Progenitor cell of endocrine pancreas (in vitro differentiated cells): ENCODE results near the gene COL4A1. TPM values are rescaled to one million over a fixed set of nuclear protein-coding genes. Genes with fewer than 3 reads are reported as not detected.

ENCODE experiments used
- DNase-seq: peaks from one replicate; pipeline ENCODE4 v3.0.0; 2021; ENCODE audit warnings: low spot score; ENCODE audit not compliant: unreplicated experiment
- H3K27ac Mint-ChIP-seq: 2 replicates; pipeline ENCODE4 v1.8.0; 2021; ENCODE audit warnings: mild to moderate bottlenecking, moderate library complexity, mixed read lengths
- H3K27me3 Mint-ChIP-seq: 2 replicates; pipeline ENCODE4 v1.8.0; 2021; ENCODE audit warnings: mixed read lengths
- H3K36me3 Mint-ChIP-seq: 2 replicates; pipeline ENCODE4 v1.8.0; 2022; ENCODE audit warnings: mixed read lengths; ENCODE audit not compliant: insufficient read depth
- H3K4me1 Mint-ChIP-seq: 2 replicates; pipeline ENCODE4 v1.8.0; 2021; ENCODE audit warnings: low read depth, mixed read lengths
- H3K4me3 Mint-ChIP-seq: 2 replicates; pipeline ENCODE4 v1.8.0; 2021; ENCODE audit warnings: low read depth, mild to moderate bottlenecking, moderate library complexity, mixed read lengths
- H3K9me3 Mint-ChIP-seq: 2 replicates; pipeline ENCODE4 v1.8.0; 2021; ENCODE audit warnings: low read depth, mixed read lengths
- total RNA-seq: library from RNA; stranded (reverse); gene quantifications from 2 replicates; pipeline ENCODE4 v1.2.1, GENCODE V29; 2021
- TF ChIP-seq, protein P1 (sequence below): fragments of 200-600 bp; sonication (generic); IDR thresholded peaks from one replicate; pipeline ENCODE4 v1.5.0; 2021; ENCODE audit warnings: antibody characterized with exemption, mild to moderate bottlenecking; ENCODE audit not compliant: unreplicated experiment

COL4A1 gene
- total RNA-seq, 1 donor from 2014 or later = 81.3 TPM

DNA sequence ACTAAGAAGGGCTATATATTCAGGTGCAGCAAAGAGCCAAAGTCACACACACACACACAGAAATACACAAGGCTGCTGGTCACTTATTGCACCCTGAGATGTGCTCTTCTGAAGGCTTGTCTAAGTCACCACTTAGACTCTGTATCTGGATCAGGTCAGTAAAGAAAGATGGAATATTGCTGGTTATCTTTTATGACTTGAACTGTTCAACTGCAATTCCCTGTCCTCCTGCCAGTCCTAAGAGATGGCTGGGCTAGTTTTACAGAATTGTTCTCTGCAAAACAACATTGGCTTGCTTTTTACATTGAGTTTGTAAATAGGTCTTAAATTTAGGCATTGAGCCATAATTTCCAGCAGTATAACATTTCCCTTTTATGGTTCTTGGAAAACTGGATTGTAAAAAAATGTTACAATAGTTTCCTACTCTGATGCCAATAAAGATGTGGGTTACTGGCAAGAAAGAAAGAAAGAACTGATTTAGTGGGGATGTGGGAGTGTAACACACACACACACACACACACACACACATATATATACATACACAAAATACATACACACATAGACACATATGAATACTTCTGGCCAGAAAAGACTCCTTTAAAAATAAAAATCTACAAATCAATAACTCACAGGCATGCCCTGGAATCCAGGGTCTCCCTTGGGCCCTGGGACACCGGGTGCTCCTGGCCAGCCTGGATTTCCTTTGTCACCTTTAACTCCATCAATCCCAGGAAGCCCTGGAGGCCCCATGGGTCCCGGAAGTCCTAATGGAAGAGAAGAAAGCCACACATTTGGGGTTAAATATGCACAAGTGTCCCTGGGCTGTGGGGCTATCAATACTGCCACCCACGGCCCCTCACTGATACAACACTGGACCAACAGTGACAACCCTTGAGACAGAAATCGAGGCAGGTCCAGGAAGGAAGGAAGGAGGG, 137.7 kb downstream of the COL4A1 start:
- H3K9me3 Mint-ChIP-seq = no peaks in the 10 kb centered on the region
- H3K4me1 Mint-ChIP-seq = peaks cover 8% of the 10 kb centered on the region
- H3K4me3 Mint-ChIP-seq = no peak overlapping the region
- no peak overlapping the region for H3K27ac Mint-ChIP-seq
- H3K27me3 Mint-ChIP-seq = no peaks in the 10 kb centered on the region
- no peak for DNase-seq
- TF ChIP-seq, protein P1, sequence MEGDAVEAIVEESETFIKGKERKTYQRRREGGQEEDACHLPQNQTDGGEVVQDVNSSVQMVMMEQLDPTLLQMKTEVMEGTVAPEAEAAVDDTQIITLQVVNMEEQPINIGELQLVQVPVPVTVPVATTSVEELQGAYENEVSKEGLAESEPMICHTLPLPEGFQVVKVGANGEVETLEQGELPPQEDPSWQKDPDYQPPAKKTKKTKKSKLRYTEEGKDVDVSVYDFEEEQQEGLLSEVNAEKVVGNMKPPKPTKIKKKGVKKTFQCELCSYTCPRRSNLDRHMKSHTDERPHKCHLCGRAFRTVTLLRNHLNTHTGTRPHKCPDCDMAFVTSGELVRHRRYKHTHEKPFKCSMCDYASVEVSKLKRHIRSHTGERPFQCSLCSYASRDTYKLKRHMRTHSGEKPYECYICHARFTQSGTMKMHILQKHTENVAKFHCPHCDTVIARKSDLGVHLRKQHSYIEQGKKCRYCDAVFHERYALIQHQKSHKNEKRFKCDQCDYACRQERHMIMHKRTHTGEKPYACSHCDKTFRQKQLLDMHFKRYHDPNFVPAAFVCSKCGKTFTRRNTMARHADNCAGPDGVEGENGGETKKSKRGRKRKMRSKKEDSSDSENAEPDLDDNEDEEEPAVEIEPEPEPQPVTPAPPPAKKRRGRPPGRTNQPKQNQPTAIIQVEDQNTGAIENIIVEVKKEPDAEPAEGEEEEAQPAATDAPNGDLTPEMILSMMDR = no peak
- peaks cover 15% of the 10 kb centered on the region for H3K36me3 Mint-ChIP-seq

DNA sequence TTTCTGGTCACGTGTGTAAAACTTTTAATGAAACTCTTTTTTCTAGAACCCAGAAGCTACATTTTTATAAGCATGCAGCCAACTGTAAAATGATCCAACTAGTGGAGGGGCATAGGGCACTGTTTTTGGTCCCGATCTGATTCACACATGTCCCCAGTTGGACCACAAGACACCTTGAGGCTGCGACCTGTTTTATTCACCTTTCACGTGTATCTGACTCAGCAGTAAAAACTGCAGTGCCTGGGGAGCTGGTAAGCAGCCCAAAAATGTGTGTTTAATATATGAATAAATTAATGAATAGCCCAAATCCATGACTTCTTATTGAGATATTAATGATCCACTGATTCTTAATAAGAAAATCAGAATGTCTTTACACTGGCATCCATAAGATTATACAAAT, 140.4 kb downstream of the COL4A1 start:
- H3K36me3 Mint-ChIP-seq = peaks cover 4% of the 10 kb centered on the region
- TF ChIP-seq, protein P1 = no peak
- no peaks in the 10 kb centered on the region for H3K27me3 Mint-ChIP-seq
- H3K27ac Mint-ChIP-seq = no peak overlapping the region
- no peaks in the 10 kb centered on the region for H3K9me3 Mint-ChIP-seq
- no peak overlapping the region for H3K4me3 Mint-ChIP-seq
- no peak for DNase-seq
- H3K4me1 Mint-ChIP-seq = peaks cover 8% of the 10 kb centered on the region

DNA sequence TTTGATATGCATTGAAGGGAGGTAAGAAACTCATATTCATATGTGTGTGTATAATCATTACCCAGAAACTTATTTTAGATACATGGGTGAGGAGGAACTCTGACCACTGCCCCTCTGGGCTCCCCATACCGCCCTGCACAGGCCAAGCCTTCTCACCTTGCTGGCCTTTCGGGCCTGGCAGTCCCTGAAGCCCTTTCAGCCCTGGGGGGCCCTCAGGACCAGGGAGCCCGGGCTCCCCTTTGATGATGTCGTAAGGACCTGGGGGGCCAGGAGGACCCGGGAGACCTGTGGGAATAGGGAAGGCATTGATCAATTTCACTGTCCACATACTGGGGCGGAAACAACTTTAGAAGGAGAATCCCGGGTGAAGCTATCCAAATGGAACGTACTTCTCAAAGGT, 142.3 kb downstream of the COL4A1 start:
- H3K9me3 Mint-ChIP-seq = no peaks in the 10 kb centered on the region
- H3K36me3 Mint-ChIP-seq = peaks cover 11% of the 10 kb centered on the region
- TF ChIP-seq, protein P1 = no peak
- peaks cover 8% of the 10 kb centered on the region for H3K4me1 Mint-ChIP-seq
- H3K27ac Mint-ChIP-seq = no peak overlapping the region
- H3K27me3 Mint-ChIP-seq = no peaks in the 10 kb centered on the region
- no peak for DNase-seq
- no peak overlapping the region for H3K4me3 Mint-ChIP-seq

DNA sequence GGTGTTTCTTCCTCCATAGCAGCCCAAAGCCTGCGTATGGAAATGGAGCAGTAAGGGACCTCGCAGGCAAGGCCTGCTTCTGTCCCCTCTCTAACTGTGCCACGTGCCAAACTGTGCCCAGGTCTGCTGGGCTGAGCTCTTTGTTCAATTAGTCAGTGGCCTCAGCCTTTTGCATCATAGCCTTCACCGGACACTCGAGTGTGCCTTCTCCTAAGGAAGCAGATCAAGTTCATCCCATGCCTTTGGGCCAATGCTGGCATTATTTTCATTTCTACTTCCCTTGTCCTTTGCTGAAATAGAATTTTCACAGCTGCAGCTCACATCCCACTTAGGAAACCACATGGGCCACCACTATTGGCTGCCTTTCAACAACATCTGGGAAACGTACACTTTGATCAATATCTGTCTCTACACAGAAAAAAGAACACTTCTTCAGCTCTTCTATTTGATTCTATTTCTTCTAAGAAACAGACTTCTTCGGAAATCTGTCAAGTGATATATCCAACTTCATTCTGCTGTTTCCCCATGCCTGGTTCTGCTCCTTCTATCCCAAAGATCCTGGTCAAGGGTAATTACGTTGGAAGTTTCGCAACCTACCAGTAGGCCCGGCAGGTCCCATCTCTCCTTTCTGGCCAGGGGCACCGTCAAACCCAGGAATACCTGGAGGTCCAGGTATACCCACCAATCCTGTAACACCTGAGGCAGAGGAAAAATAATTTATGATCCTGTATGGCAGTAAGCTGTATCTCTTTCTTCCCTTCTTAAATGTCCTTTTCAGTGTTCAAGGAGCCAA, 143.9 kb downstream of the COL4A1 start:
- no peak overlapping the region for H3K4me3 Mint-ChIP-seq
- H3K4me1 Mint-ChIP-seq = peaks cover 11% of the 10 kb centered on the region
- H3K36me3 Mint-ChIP-seq = peaks cover 14% of the 10 kb centered on the region
- no peak for DNase-seq
- H3K27ac Mint-ChIP-seq = no peak overlapping the region
- TF ChIP-seq, protein P1 = no peak
- no peaks in the 10 kb centered on the region for H3K27me3 Mint-ChIP-seq
- no peaks in the 10 kb centered on the region for H3K9me3 Mint-ChIP-seq

DNA sequence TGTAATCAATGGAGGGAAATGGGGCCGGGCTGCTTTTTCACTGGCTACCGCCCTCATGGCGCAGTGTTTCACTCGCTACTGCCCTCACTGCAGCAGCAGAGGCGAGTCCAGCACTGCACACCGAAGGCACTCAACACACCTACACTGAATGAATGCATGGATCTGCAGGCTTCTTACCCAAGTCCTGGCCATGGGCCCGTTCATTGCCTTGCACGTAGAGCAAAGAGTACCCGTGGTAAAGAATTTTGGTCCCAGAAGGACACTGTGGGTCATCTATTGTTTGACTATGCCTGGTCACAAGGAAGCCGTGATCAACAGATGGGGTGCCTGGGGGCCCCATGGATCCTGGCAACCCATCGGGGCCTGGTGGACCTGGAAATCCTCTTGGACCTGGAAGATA, 144.9 kb downstream of the COL4A1 start:
- H3K4me3 Mint-ChIP-seq = no peak overlapping the region
- no peak overlapping the region for H3K27ac Mint-ChIP-seq
- no peak for DNase-seq
- H3K27me3 Mint-ChIP-seq = no peaks in the 10 kb centered on the region
- H3K4me1 Mint-ChIP-seq = peaks cover 19% of the 10 kb centered on the region
- peaks cover 14% of the 10 kb centered on the region for H3K36me3 Mint-ChIP-seq
- TF ChIP-seq, protein P1 = no peak
- no peaks in the 10 kb centered on the region for H3K9me3 Mint-ChIP-seq
